ENCODE data around the gene TMSB4X. TPM values are rescaled to one million over a fixed set of nuclear protein-coding genes. Genes with fewer than 3 reads are reported as not detected.

The TMSB4X gene
- total and polyA plus RNA-seq, 2 of the 4 experiments (the other 2 are of a cell fraction), result 4,648 to 11,116 TPM

DNA sequence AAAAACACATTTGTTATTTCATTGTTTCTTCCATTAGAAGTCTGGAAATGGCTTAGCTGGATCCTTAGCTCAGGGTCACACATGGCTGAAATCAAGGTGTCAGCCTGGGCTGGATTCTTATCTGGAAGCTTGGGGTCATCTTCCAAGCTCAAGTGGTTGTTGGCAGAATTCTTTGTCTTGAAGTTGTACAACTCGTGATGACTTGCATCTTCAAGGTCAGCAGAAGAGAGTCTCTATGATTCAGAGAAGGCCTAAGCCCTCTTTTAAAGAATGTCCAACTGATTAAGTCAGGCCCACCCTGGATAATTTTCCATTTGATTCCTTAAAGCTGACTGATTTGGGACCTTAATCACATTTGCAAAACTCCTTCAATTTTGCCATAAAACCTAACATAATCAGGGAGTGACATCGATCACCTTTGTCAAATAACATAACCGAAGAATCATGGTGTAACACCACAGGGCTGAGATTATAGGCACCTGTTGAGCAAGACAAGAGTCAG is 22.1 kb downstream of the TMSB4X start:
- H3K18ac ChIP-seq (ENCODE audit: low read depth, low read length), result no peak overlapping the region
- no peak overlapping the region for H4K91ac ChIP-seq (ENCODE audit: insufficient read depth, low read depth, low read length)
- H3K4me2 ChIP-seq (ENCODE audit: low read depth, low read length), result no peak overlapping the region
- POLR2A ChIA-PET (ENCODE audit: unreplicated experiment), result interaction anchor here (0.6 kb wide), 1 partner anchor 19 kb away, joined by 3 read pairs; no protein-coding TSS in a partner anchor
- H3K79me1 ChIP-seq (ENCODE audit: low read depth in 1 of 2, low read length in 2 of 2), result no peaks in the 10 kb centered on the region
- intact Hi-C loops (cut with micrococcal nuclease), result no loop called here
- no peak overlapping the region for H3K14ac ChIP-seq (replicated peaks; ENCODE audit: low read depth, low read length)
- H3K23ac ChIP-seq (ENCODE audit: low read depth, low read length), result no peak overlapping the region
- no peaks in the 10 kb centered on the region for H3K9me3 ChIP-seq (ENCODE audit: control insufficient read depth, insufficient read depth, low read length)
- H3K4ac ChIP-seq (ENCODE audit: low read depth, low read length), result no peak overlapping the region
- ATAC-seq (ENCODE audit: low read depth) (no peak), DNase-seq (no peak)
- no peak overlapping the region for H3K27ac ChIP-seq (ENCODE audit: insufficient read depth, low read length)
- CTCF ChIA-PET, result interaction anchor here (1.3 to 2.5 kb wide), 2 partner anchors 17 to 50 kb away, joined by 3 to 5 read pairs; no protein-coding TSS in a partner anchor
- no TSS peak for BruUV-seq (replicated peaks)
- TF ChIP-seq NFE2L2 (IDR thresholded peaks at IDR 0.05; ENCODE audit: low read depth, low read length), result no peak
- no peak for TF ChIP-seq BHLHE40 (IDR thresholded peaks at IDR 0.05; ENCODE audit: low read depth, low read length)
- no peak for TF ChIP-seq MXI1 (IDR thresholded peaks at IDR 0.05; ENCODE audit: borderline replicate concordance, low read depth, low read length)
- no peak for TF ChIP-seq SMC3 (IDR thresholded peaks at IDR 0.05; ENCODE audit: low read depth, low read length)
- in situ Hi-C loops (cut with MboI; ENCODE audit: low sequenced_read_pairs), result no loop called here
- WGBS, 2 experiments (ENCODE audit: extremely low coverage in 2 of 2, insufficient read length in 1 of 2), result 67% methylated on average over 3 of the region's 3 CpGs; no CpG with 5 or more reads in 1 of the 2 experiments
- H2AK9ac ChIP-seq (replicated peaks; ENCODE audit: low read depth, low read length, poor library complexity), result no peak overlapping the region
- H2AK5ac ChIP-seq (ENCODE audit: low read depth, low read length), result no peak overlapping the region
- H3K9me1 ChIP-seq (ENCODE audit: insufficient read depth, low read length), result no peaks in the 10 kb centered on the region
- H3K27me3 ChIP-seq (ENCODE audit: control insufficient read depth, insufficient read depth, low read length), result no peaks in the 10 kb centered on the region
- no peaks in the 10 kb centered on the region for H4K20me1 ChIP-seq (ENCODE audit: insufficient read depth, low read length)
- H2BK120ac ChIP-seq (ENCODE audit: low read depth, low read length), result no peak overlapping the region
- no peak overlapping the region for H3K4me3 ChIP-seq (ENCODE audit: insufficient read depth, low read depth, low read length)
- no peak overlapping the region for H2AFZ ChIP-seq (replicated peaks; ENCODE audit: low read length, poor library complexity)
- H2BK20ac ChIP-seq (ENCODE audit: low read depth, low read length), result no peak overlapping the region
- no peak overlapping the region for H4K5ac ChIP-seq (ENCODE audit: low read depth, low read length)
- H3K56ac ChIP-seq (ENCODE audit: extremely low read depth, insufficient read depth, low read length), result no peak overlapping the region
- dilution Hi-C loops (cut with HindIII; ENCODE audit: low sequenced_read_pairs, unreplicated experiment), result no loop called here
- no peak overlapping the region for H2BK15ac ChIP-seq (ENCODE audit: low read depth, low read length)
- H3K4me1 ChIP-seq (ENCODE audit: control insufficient read depth, insufficient read depth, low read length), result no peaks in the 10 kb centered on the region; the same call in 1 of the 2 replicates
- no peak overlapping the region for H3K9ac ChIP-seq (ENCODE audit: low read depth, low read length)
- H3K36me3 ChIP-seq (ENCODE audit: control insufficient read depth, insufficient read depth, low read length), result no peaks in the 10 kb centered on the region
- no peak overlapping the region for H4K8ac ChIP-seq (ENCODE audit: low read depth in 2 of 2, low read length in 2 of 2)
- H2BK5ac ChIP-seq (ENCODE audit: low read depth, low read length, poor library complexity, severe bottlenecking), result no peak overlapping the region
